Thyroid gland (tissue), 4 donors: ENCODE measurements around the gene ATP6V1C2. TPM values are rescaled to one million over a fixed set of nuclear protein-coding genes. Genes with fewer than 3 reads are reported as not detected.

Experiments
- DNase-seq, 2 donors: peaks; one replicate each; pipeline ENCODE4 v3.0.0-alpha.2; 2019
- H3K27ac ChIP-seq, 3 donors: fragments of 200-600 bp; sonication (generic); 1 replicate in 2 of 3; 2 replicates in 1 of 3; pipeline ENCODE4 v1.5.1; 2016 to 2019; ENCODE audit warnings: mild to moderate bottlenecking in 1 of 3, moderate library complexity in 1 of 3
- H3K27me3 ChIP-seq: fragments of 200-600 bp; sonication (generic); one replicate; pipeline ENCODE4 v1.5.1; 2019
- H3K36me3 ChIP-seq, 2 donors: fragments of 200-600 bp; sonication (generic); one replicate each; pipeline ENCODE4 v1.5.1; 2016 to 2019
- H3K4me1 ChIP-seq, 2 donors: fragments of 200-600 bp; sonication (generic); one replicate each; pipeline ENCODE4 v1.5.1; 2017 to 2019
- H3K4me3 ChIP-seq, 3 donors: fragments of 200-600 bp; sonication (generic); replicated peaks in 1 of 3; 1 replicate in 2 of 3; 2 replicates in 1 of 3; pipeline ENCODE4 v1.5.1; 2016; ENCODE audit warnings: mild to moderate bottlenecking in 1 of 3
- H3K9me3 ChIP-seq: fragments of 200-600 bp; sonication (generic); one replicate; pipeline ENCODE4 v1.5.1; 2017
- POLR2A ChIP-seq, 2 donors: fragments of 450-650 bp; IDR thresholded peaks; one replicate each; pipeline ENCODE4 v1.6.1; 2017; ENCODE audit warnings: antibody characterized with exemption in 2 of 2, mild to moderate bottlenecking in 2 of 2, moderate library complexity in 1 of 2
- WGBS, 2 donors: methylation state at CpG; one replicate each; pipeline ENCODE4 v1.1.5; 2017; 5-methylcytosine and 5-hydroxymethylcytosine counted together
- intact Hi-C: fragments of 100-400 bp; cut with DNase I; formaldehyde crosslinking; loops from one replicate; pipeline ENCODE4 v1.15.1; 2023
- total RNA-seq, 4 donors: library from RNA; depleted of rRNA; stranded (reverse); fragments of >200 nt; gene quantifications; one replicate each; pipeline ENCODE4 v1.2.3, GENCODE V29; 2016
- TF ChIP-seq, protein P1 (sequence below), 6 experiments: fragments of 200-600 bp in 3 of 6; fragments of 450-650 bp in 3 of 6; sonication (generic) in 3 of 6; IDR thresholded peaks; one replicate each; pipeline ENCODE4 v1.5.1; 2016 to 2019; ENCODE audit warnings: antibody characterized with exemption in 6 of 6, mild to moderate bottlenecking in 2 of 6, inconsistent platforms in 1 of 6, moderate library complexity in 1 of 6

The ATP6V1C2 gene
- total RNA-seq, 4 donors from 2014 or later, result not detected

DNA sequence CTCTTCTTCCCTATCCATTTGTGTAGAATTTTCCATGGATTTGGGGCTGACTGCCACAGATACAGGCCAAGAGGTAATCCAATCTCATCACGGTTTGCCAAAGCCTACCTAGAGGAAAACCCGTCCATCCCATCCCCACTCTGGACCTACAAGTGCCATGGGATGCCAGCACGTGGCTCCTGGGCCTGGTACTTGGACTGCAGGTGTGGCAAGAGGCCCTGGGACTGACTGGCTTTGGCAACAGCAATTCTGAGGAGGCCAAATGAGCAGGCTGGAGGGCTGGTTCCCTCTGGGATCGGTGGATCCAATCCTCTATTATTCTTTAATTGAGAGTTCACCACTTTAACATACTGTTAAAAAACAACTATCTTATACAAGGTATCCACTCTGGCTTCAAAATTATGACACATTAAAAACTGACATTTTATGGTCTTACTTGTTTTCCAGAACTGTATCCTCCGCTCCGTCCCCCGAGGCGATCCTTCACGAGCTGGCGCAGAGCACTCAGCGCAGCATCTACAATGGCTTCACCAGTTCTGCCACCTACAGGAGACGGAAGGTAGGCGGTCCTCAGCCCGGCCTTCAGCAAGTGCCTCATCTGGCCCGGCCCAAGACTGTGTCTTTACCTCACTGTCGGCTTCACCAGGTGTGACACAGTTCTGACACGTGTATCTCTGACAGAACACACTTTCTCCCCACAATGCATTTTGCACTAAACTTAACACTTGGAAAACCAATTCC lies 71.4 kb downstream of the ATP6V1C2 start:
- Histone ChIP-seq H3K27me3 (no peaks in the 10 kb centered on the region), H3K4me3 (no peak overlapping the region), H3K4me1 (no peaks in the 10 kb centered on the region), H3K9me3 (no peaks in the 10 kb centered on the region), H3K27ac (no peak overlapping the region), H3K36me3 (peaks cover 71 to 92% of the 10 kb centered on the region in 2 donors)
- WGBS, 2 donors, result 91 to 93% methylated on average over 17 of the region's 17 CpGs
- DNase-seq, result no peak
- TF ChIP-seq, protein P1, sequence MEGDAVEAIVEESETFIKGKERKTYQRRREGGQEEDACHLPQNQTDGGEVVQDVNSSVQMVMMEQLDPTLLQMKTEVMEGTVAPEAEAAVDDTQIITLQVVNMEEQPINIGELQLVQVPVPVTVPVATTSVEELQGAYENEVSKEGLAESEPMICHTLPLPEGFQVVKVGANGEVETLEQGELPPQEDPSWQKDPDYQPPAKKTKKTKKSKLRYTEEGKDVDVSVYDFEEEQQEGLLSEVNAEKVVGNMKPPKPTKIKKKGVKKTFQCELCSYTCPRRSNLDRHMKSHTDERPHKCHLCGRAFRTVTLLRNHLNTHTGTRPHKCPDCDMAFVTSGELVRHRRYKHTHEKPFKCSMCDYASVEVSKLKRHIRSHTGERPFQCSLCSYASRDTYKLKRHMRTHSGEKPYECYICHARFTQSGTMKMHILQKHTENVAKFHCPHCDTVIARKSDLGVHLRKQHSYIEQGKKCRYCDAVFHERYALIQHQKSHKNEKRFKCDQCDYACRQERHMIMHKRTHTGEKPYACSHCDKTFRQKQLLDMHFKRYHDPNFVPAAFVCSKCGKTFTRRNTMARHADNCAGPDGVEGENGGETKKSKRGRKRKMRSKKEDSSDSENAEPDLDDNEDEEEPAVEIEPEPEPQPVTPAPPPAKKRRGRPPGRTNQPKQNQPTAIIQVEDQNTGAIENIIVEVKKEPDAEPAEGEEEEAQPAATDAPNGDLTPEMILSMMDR (IDR thresholded peaks at IDR 0.05), result no peak
- intact Hi-C loops, result no loop called here

DNA sequence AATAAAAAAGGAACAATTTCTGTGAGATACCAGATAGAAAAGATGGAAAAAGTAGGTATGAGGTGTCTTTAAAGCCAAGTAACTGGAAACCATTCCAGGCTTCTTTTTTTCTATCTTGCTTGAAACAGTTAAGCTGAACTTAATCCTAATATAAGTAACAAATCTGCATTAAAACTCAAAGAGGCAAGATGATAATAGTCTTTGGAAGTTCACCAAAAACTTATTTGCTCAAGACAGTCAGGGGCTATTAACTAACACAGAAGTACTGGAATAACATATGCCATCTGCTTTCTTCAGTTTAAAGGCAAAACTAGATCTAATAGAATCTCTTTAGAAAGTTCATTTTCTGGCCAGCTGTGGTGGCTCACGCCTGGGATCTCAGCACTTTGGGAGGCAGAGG lies 72.4 kb downstream of the ATP6V1C2 start:
- intact Hi-C loops, result no loop called here
- no peak for TF ChIP-seq POLR2A (IDR thresholded peaks at IDR 0.05)
- TF ChIP-seq, protein P1 (IDR thresholded peaks at IDR 0.05), result no peak
- 89 to 90% methylated on average over 1 of the region's 1 CpG for whole genome bisulfite sequencing, 2 donors
- no peaks in the 10 kb centered on the region for H3K9me3 ChIP-seq
- no peaks in the 10 kb centered on the region for H3K4me1 ChIP-seq
- DNase-seq, result no peak
- H3K27me3 ChIP-seq, result no peaks in the 10 kb centered on the region
- H3K4me3 ChIP-seq, result no peak overlapping the region
- peaks cover 62 to 83% of the 10 kb centered on the region in 2 donors for H3K36me3 ChIP-seq
- H3K27ac ChIP-seq, result no peak overlapping the region

- Histone ChIP-seq H3K27me3 (no peaks in the 10 kb centered on the region), H3K36me3 (peaks cover 54 to 72% of the 10 kb centered on the region in 2 donors), H3K27ac (no peak overlapping the region), H3K9me3 (no peaks in the 10 kb centered on the region), H3K4me1 (no peaks in the 10 kb centered on the region), H3K4me3 (no peak overlapping the region)
- intact Hi-C loops, result no loop called here
- 73 to 85% methylated on average over 5 of the region's 5 CpGs for WGBS, 2 donors
- DNase-seq, result no peak
- TF ChIP-seq, protein P1 (IDR thresholded peaks at IDR 0.05), result no peak
- no peak for TF ChIP-seq POLR2A (IDR thresholded peaks at IDR 0.05)
Measured at GRCh38 chr2:10794876-10795275, 73.4 kb downstream of the ATP6V1C2 start.

DNA sequence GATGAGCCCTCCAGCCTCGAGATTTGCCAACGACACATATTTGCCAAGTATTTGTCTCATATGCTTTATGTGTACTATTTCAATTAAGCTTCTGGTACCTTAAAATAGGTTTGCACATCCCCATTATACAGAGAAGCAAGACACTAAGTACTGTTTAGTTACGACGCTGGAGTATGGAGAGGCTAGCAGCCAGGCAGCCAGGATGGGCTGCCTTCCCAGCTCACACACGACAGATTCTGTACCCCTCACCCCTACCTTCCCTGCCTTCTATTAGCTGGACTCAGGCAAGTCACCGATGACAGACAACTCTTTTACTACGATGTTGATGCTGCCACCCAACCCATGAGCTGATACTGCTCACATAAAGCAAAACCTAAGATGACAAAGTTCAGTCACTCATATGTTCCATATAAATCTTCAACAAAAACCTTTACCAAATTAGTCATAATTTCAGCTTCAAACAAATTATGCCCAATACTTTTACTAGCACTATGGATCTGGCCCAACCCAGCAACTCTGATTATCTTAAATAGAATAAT lies 74.1 kb downstream of the ATP6V1C2 start:
- no peak for TF ChIP-seq POLR2A (IDR thresholded peaks at IDR 0.05)
- TF ChIP-seq, protein P1 (IDR thresholded peaks at IDR 0.05), result no peak
- intact Hi-C loops, result no loop called here
- WGBS, 2 donors, result 75 to 76% methylated on average over 7 of the region's 7 CpGs
- no peak overlapping the region for H3K27ac ChIP-seq
- H3K9me3 ChIP-seq, result no peaks in the 10 kb centered on the region
- no peaks in the 10 kb centered on the region for H3K27me3 ChIP-seq
- H3K4me1 ChIP-seq, result no peaks in the 10 kb centered on the region
- H3K4me3 ChIP-seq, result no peak overlapping the region
- H3K36me3 ChIP-seq, result peaks cover 52 to 65% of the 10 kb centered on the region in 2 donors
- no peak for DNase-seq

- no peak for DNase-seq
- no peaks in the 10 kb centered on the region for H3K27me3 ChIP-seq
- no peaks in the 10 kb centered on the region for H3K9me3 ChIP-seq
- H3K27ac ChIP-seq, result no peak overlapping the region
- no peak overlapping the region for H3K4me3 ChIP-seq
- TF ChIP-seq POLR2A (IDR thresholded peaks at IDR 0.05), result no peak
- TF ChIP-seq, protein P1 (IDR thresholded peaks at IDR 0.05), result no peak
- intact Hi-C loops, result no loop called here
- H3K4me1 ChIP-seq, result no peaks in the 10 kb centered on the region
- peaks cover 52 to 64% of the 10 kb centered on the region in 2 donors for H3K36me3 ChIP-seq
- WGBS, 2 donors, result 93 to 99% methylated on average over 2 of the region's 2 CpGs
Measured at GRCh38 chr2:10796703-10797102, 75.3 kb downstream of the ATP6V1C2 start.
